ENCODE measurements around the gene ZNF219.

DNA sequence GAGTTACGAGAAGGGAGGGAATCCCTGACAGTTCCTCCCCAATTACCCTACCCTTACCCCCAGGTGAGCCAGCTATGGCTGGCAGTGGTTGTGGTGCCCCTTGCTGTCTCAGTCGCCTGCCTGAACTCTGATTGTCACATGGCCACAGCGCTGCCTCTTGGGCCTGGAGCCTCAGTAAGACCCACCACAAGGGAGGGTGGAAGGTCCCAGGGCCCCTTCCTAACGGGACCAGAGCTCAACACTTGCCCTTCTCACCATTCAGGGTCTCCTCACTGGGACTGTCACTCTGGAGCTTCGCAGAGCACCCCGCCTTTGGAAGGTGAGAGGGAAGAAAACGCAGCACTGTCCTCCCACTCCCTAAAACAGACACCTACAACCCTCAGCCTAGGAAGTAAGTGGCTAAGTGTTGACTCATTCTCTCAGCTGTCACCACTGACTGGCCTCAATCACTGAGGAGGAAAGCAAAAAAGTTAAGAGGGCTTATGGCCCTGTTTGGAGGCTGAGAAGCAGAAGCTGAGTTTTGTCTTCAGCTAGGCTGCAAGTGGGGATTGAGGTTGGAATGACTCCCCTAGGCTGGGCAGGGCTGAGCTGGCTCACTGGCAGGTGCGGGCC, 3.5 kb upstream of the ZNF219 start:
- TF ChIP-seq, protein P1, sequence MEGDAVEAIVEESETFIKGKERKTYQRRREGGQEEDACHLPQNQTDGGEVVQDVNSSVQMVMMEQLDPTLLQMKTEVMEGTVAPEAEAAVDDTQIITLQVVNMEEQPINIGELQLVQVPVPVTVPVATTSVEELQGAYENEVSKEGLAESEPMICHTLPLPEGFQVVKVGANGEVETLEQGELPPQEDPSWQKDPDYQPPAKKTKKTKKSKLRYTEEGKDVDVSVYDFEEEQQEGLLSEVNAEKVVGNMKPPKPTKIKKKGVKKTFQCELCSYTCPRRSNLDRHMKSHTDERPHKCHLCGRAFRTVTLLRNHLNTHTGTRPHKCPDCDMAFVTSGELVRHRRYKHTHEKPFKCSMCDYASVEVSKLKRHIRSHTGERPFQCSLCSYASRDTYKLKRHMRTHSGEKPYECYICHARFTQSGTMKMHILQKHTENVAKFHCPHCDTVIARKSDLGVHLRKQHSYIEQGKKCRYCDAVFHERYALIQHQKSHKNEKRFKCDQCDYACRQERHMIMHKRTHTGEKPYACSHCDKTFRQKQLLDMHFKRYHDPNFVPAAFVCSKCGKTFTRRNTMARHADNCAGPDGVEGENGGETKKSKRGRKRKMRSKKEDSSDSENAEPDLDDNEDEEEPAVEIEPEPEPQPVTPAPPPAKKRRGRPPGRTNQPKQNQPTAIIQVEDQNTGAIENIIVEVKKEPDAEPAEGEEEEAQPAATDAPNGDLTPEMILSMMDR (IDR thresholded peaks at IDR 0.05) = no peak
- TF ChIP-seq POLR2A (IDR thresholded peaks at IDR 0.05) (no peak), EP300 (IDR thresholded peaks at IDR 0.05) (no peak)
